H1 (cell line): Measurements from ENCODE around the gene SCMH1. TPM values are rescaled to one million over a fixed set of nuclear protein-coding genes. Genes with fewer than 3 reads are reported as not detected.

ENCODE experiments used
- CTCF ChIA-PET: fragments of 300-600 bp; sonication (Branson Sonifier 250); formaldehyde crosslinking; loops from one replicate; lab custom pipeline; 2021; ENCODE audit not compliant: partially characterized antibody; lab: Charles Lee
- POLR2A ChIA-PET: fragments of 300-600 bp; sonication (Branson Sonifier 250); formaldehyde crosslinking; loops from one replicate; lab custom pipeline; 2021; ENCODE audit warnings: inconsistent platforms; ENCODE audit not compliant: partially characterized antibody; lab: Charles Lee
- DNase-seq, 2 experiments: peaks; one replicate each; pipeline versions ENCODE4 v3.0.0 to v3.0.0-alpha.2; 2010 to 2022; ENCODE audit warnings: low spot score in 2 of 2, low read depth in 1 of 2, mixed read lengths in 1 of 2
- FAIRE-seq: peaks from 2 replicates; lab custom pipeline; 2011; peaks lifted over from hg19 to GRCh38; lab: Jason Lieb, UNC
- H2AFZ ChIP-seq: 2 replicates; pipeline ENCODE4 v1.8.1; 2012; ENCODE audit warnings: low read length, inconsistent platforms
- H2AK5ac ChIP-seq: 2 replicates; pipeline ENCODE4 v1.6.1; 2013; ENCODE audit warnings: low read depth, low read length
- H2BK120ac ChIP-seq: replicated peaks from 2 replicates; pipeline ENCODE3; 2013; ENCODE audit warnings: low read depth, low read length, inconsistent platforms
- H2BK12ac ChIP-seq: 2 replicates; pipeline ENCODE4 v1.6.1; 2013; ENCODE audit warnings: low read depth, low read length
- H2BK15ac ChIP-seq: 2 replicates; pipeline ENCODE4 v1.6.1; 2013; ENCODE audit warnings: low read length
- H2BK20ac ChIP-seq: 2 replicates; pipeline ENCODE4 v1.6.1; 2013; ENCODE audit warnings: low read length
- H2BK5ac ChIP-seq: 2 replicates; pipeline ENCODE4 v1.6.1; 2013; ENCODE audit warnings: low read depth, low read length
- H3K14ac ChIP-seq: 2 replicates; pipeline ENCODE4 v1.6.1; 2013; ENCODE audit warnings: inconsistent platforms; ENCODE audit not compliant: insufficient read length
- H3K18ac ChIP-seq: 2 replicates; pipeline ENCODE4 v1.6.1; 2013; ENCODE audit warnings: low read length; ENCODE audit errors: extremely low read depth
- H3K23ac ChIP-seq: 2 replicates; pipeline ENCODE4 v1.6.1; 2013; ENCODE audit warnings: inconsistent platforms; ENCODE audit not compliant: insufficient read length
- H3K23me2 ChIP-seq: 2 replicates; pipeline ENCODE4 v1.6.1; 2013; ENCODE audit warnings: low read depth, low read length
- H3K27ac ChIP-seq: 2 replicates; pipeline ENCODE4 v1.6.1; 2011; ENCODE audit warnings: low read depth, low read length, inconsistent platforms
- H3K27me3 ChIP-seq, 4 experiments: replicated peaks in 1 of 4; 1 replicate in 1 of 4; 2 replicates in 3 of 4; pipeline versions ENCODE4 v1.6.1 to v1.8.1; 2011 to 2013; ENCODE audit warnings: low read length in 3 of 4, mild to moderate bottlenecking in 3 of 4, inconsistent platforms in 2 of 4, mixed read lengths in 2 of 4, moderate library complexity in 1 of 4; ENCODE audit not compliant: control insufficient read depth in 3 of 4, insufficient read depth in 3 of 4; ENCODE audit errors: extremely low read depth in 1 of 4
- H3K36me3 ChIP-seq, 4 experiments: 2 replicates each; pipeline versions ENCODE4 v1.6.1 to v1.8.1; 2011 to 2013; ENCODE audit warnings: mild to moderate bottlenecking in 4 of 4, low read length in 3 of 4, moderate library complexity in 2 of 4, control low read depth in 1 of 4, inconsistent platforms in 1 of 4; ENCODE audit not compliant: insufficient read depth in 4 of 4, control insufficient read depth in 2 of 4
- H3K4ac ChIP-seq: replicated peaks from 2 replicates; pipeline ENCODE3; 2013; ENCODE audit warnings: low read length, low read depth, mixed read lengths, inconsistent platforms; ENCODE audit not compliant: insufficient read length
- H3K4me1 ChIP-seq, 4 experiments: replicated peaks in 1 of 4; 1 replicate in 1 of 4; 2 replicates in 3 of 4; pipeline versions ENCODE4 v1.6.1 to v1.8.1; 2011 to 2013; ENCODE audit warnings: low read length in 3 of 4, inconsistent platforms in 2 of 4, mixed read lengths in 1 of 4; ENCODE audit not compliant: insufficient read depth in 4 of 4, control insufficient read depth in 3 of 4
- H3K4me2 ChIP-seq, 2 experiments: 2 replicates each; pipeline versions ENCODE4 v1.6.1 to v1.8.1; 2011 to 2013; ENCODE audit warnings: low read depth in 2 of 2, low read length in 2 of 2, control low read depth in 1 of 2, inconsistent platforms in 1 of 2, mild to moderate bottlenecking in 1 of 2; ENCODE audit not compliant: insufficient read depth in 1 of 2
- H3K4me3 ChIP-seq, 4 experiments: fragments of 200-600, 300-600 bp in 1 of 4; sonication (generic), shearing (Covaris generic), sonication (Bioruptor Twin) in 1 of 4; 2 replicates each; pipeline versions ENCODE4 v1.5.1 to v1.8.1; 2011 to 2016; ENCODE audit warnings: low read length in 4 of 4, low read depth in 3 of 4, control low read depth in 2 of 4, inconsistent platforms in 2 of 4, mild to moderate bottlenecking in 2 of 4, mixed read lengths in 1 of 4, moderate library complexity in 1 of 4; ENCODE audit not compliant: insufficient read depth in 2 of 4; ENCODE audit errors: extremely low read depth in 1 of 4
- H3K56ac ChIP-seq: replicated peaks from 2 replicates; pipeline ENCODE3; 2013; ENCODE audit warnings: low read depth, mild to moderate bottlenecking, mixed read lengths, low read length, inconsistent platforms; ENCODE audit not compliant: insufficient read length
- H3K79me1 ChIP-seq: 2 replicates; pipeline ENCODE4 v1.6.1; 2013; ENCODE audit warnings: low read depth, low read length, control low read depth
- H3K79me2 ChIP-seq, 2 experiments: 2 replicates each; pipeline versions ENCODE4 v1.6.1 to v1.8.1; 2012 to 2013; ENCODE audit warnings: low read length in 2 of 2, mild to moderate bottlenecking in 2 of 2, inconsistent platforms in 1 of 2; ENCODE audit not compliant: insufficient read depth in 2 of 2, control insufficient read depth in 1 of 2
- H3K9ac ChIP-seq, 4 experiments: replicated peaks in 1 of 4; 1 replicate in 1 of 4; 2 replicates in 3 of 4; pipeline versions ENCODE4 v1.6.1 to v1.8.1; 2011 to 2013; ENCODE audit warnings: low read depth in 3 of 4, low read length in 3 of 4, control low read depth in 2 of 4, mild to moderate bottlenecking in 2 of 4, moderate library complexity in 2 of 4, inconsistent platforms in 1 of 4; ENCODE audit errors: extremely low read depth in 1 of 4
- H3K9me3 ChIP-seq, 2 experiments: 2 replicates each; pipeline versions ENCODE4 v1.6.1 to v1.8.1; 2012 to 2013; ENCODE audit warnings: mild to moderate bottlenecking in 2 of 2, moderate library complexity in 2 of 2, control low read depth in 1 of 2, inconsistent platforms in 1 of 2, low read depth in 1 of 2, low read length in 1 of 2, mixed read lengths in 1 of 2; ENCODE audit not compliant: insufficient read depth in 2 of 2
- H4K20me1 ChIP-seq, 2 experiments: replicated peaks in 1 of 2; 2 replicates each; pipeline versions ENCODE3 to v1.8.1; 2011 to 2013; ENCODE audit warnings: inconsistent platforms in 2 of 2, low read length in 2 of 2, mild to moderate bottlenecking in 1 of 2; ENCODE audit not compliant: insufficient read depth in 2 of 2, control insufficient read depth in 1 of 2
- H4K5ac ChIP-seq: 2 replicates; pipeline ENCODE4 v1.6.1; 2013; ENCODE audit warnings: low read length, low read depth, mixed read lengths, inconsistent platforms; ENCODE audit not compliant: insufficient read length
- H4K8ac ChIP-seq: 2 replicates; pipeline ENCODE4 v1.8.0; 2013; ENCODE audit warnings: mild to moderate bottlenecking, moderate library complexity, low read length, inconsistent platforms; ENCODE audit not compliant: insufficient read depth; ENCODE audit errors: extremely low read depth
- H4K91ac ChIP-seq: replicated peaks from 2 replicates; pipeline ENCODE3; 2013; ENCODE audit warnings: low read length, mixed read lengths, inconsistent platforms; ENCODE audit not compliant: insufficient read length
- CBX5 ChIP-seq: fragments of 300-800, 300-1000 bp; sonication (generic); IDR thresholded peaks from 2 replicates; pipeline ENCODE4 v1.7.1; 2016; ENCODE audit warnings: antibody characterized with exemption, low read length, low read depth
- GTF2F1 ChIP-seq: IDR thresholded peaks from 2 replicates; pipeline ENCODE4 v1.6.1; 2012; ENCODE audit warnings: low read depth, low read length, improper control_type of control experiment, borderline replicate concordance
- MAFK ChIP-seq: IDR thresholded peaks from 2 replicates; pipeline ENCODE4 v1.6.1; 2012; ENCODE audit warnings: low read depth, mild to moderate bottlenecking, improper control_type of control experiment, low read length
- NANOG ChIP-seq: IDR thresholded peaks from 2 replicates; pipeline ENCODE4 v1.6.1; 2011; ENCODE audit warnings: low read length, low read depth, mild to moderate bottlenecking, inconsistent platforms; ENCODE audit not compliant: insufficient read depth, poor library complexity, severe bottlenecking
- SP4 ChIP-seq: IDR thresholded peaks from 2 replicates; pipeline ENCODE4 v1.6.1; 2012; ENCODE audit warnings: low read length, inconsistent platforms
- YY1 ChIP-seq: IDR thresholded peaks from 2 replicates; pipeline ENCODE4 v1.6.1; 2011; ENCODE audit warnings: low read depth, mild to moderate bottlenecking, low read length
- WGBS, 2 experiments: shearing (Covaris generic) in 1 of 2; methylation state at CpG; one replicate each; pipeline versions ENCODE4 v1.1.6 to v1.1.7; 2013 to 2015; ENCODE audit warnings: low lambda C conversion rate in 2 of 2, mixed read lengths in 2 of 2, inconsistent platforms in 1 of 2, low coverage in 1 of 2, missing lambda C conversion rate in 1 of 2; ENCODE audit not compliant: insufficient replicate concordance in 2 of 2, insufficient coverage in 1 of 2, insufficient read length in 1 of 2; ENCODE audit errors: extremely low coverage in 1 of 2, missing lambda C conversion rate in 1 of 2; 5-methylcytosine and 5-hydroxymethylcytosine counted together
- polyA plus RNA-seq, 7 experiments: library from polyadenylated mRNA; depleted of rRNA in 3 of 7; stranded (reverse) in 5 of 7; unstranded in 2 of 7; fragments of >200 nt in 5 of 7; fragments of 200-250 nt in 2 of 7; gene quantifications; 1 replicate in 5 of 7; 2 replicates in 1 of 7; 4 replicates in 1 of 7; pipeline versions ENCODE4 v1.2.1 to v1.2.3, GENCODE V29; 2011 to 2013; ENCODE audit warnings: missing spikeins in 2 of 7, mixed read lengths in 2 of 7
- total RNA-seq: library from RNA; stranded (reverse); fragmentation: NEBNext Ultra II Directional; extraction: Animal tissue kit (Norgen Biotek cat#: 25700); gene quantifications from 2 replicates; pipeline ENCODE4 v1.2.1, GENCODE V29; 2021

The SCMH1 gene
- total and polyA plus RNA-seq, 2 of the 8 experiments (the other 6 are each of a cell fraction or from before 2014, with no cell fraction given): 16.6 to 30.7 TPM

- CTCF ChIA-PET: interaction anchor here (0.6 kb wide), 1 partner anchor 1185 kb away, joined by 3 read pairs; no protein-coding TSS in a partner anchor
- H3K4me3 ChIP-seq: no peak overlapping the region
- 72% methylated on average over 1 of the region's 1 CpG; no CpG with 5 or more reads in 1 of the 2 experiments for WGBS, 2 experiments
- TF ChIP-seq GTF2F1 (no peak), MAFK (no peak), YY1 (no peak), CBX5 (no peak), NANOG (no peak), SP4 (no peak)
- TF ChIP-seq, all 59 proteins: peak for 0
- H4K91ac ChIP-seq: no peak overlapping the region
- H3K23ac ChIP-seq: no peak overlapping the region
- no peak overlapping the region for H3K27ac ChIP-seq
- H3K18ac ChIP-seq: no peak overlapping the region
- H3K9me3 ChIP-seq: no peaks in the 10 kb centered on the region
- no peak overlapping the region for H2AFZ ChIP-seq
- no peak overlapping the region for H2BK20ac ChIP-seq
- no peaks in the 10 kb centered on the region for H3K27me3 ChIP-seq
- FAIRE-seq: no peak
- H3K4ac ChIP-seq: no peak overlapping the region
- no peaks in the 10 kb centered on the region for H3K36me3 ChIP-seq
- H4K8ac ChIP-seq: no peak overlapping the region
- H4K20me1 ChIP-seq: no peaks in the 10 kb centered on the region
- H3K79me2 ChIP-seq: no peaks in the 10 kb centered on the region
- H2BK15ac ChIP-seq: no peak overlapping the region
- H3K56ac ChIP-seq: no peak overlapping the region
- no peaks in the 10 kb centered on the region for H3K23me2 ChIP-seq
- no peaks in the 10 kb centered on the region for H3K79me1 ChIP-seq
- no peak overlapping the region for H2BK120ac ChIP-seq
- H2BK5ac ChIP-seq: no peak overlapping the region
- no peak overlapping the region for H3K9ac ChIP-seq
- no peak overlapping the region for H2AK5ac ChIP-seq
- no peaks in the 10 kb centered on the region; a peak in 1 of 7 replicates for H3K4me1 ChIP-seq
- H4K5ac ChIP-seq: no peak overlapping the region
- H3K14ac ChIP-seq: no peak overlapping the region
- H3K4me2 ChIP-seq: no peak overlapping the region
- no peak overlapping the region for H2BK12ac ChIP-seq
- DNase-seq: no peak
- POLR2A ChIA-PET: no interaction called here
Measured at GRCh38 chr1:41155105-41155504, 87.0 kb downstream of the SCMH1 start.
